H1 (cell line): ENCODE results near the gene CPED1. TPM values are rescaled to one million over a fixed set of nuclear protein-coding genes. Genes with fewer than 3 reads are reported as not detected.

ENCODE experiments used
- BCL11A ChIP-seq, 2 experiments: IDR thresholded peaks; one replicate each; pipeline ENCODE4 v1.6.1; 2011; ENCODE audit warnings: low read depth in 2 of 2, low read length in 2 of 2, mild to moderate bottlenecking in 2 of 2
- E2F6 ChIP-seq: IDR thresholded peaks from 2 replicates; pipeline ENCODE4 v1.6.1; 2012; ENCODE audit warnings: inconsistent platforms
- EP300 ChIP-seq, 2 experiments: IDR thresholded peaks; 1 replicate in 1 of 2; 2 replicates in 1 of 2; pipeline ENCODE4 v1.6.1; 2011 to 2012; ENCODE audit warnings: low read depth in 2 of 2, low read length in 2 of 2, mild to moderate bottlenecking in 2 of 2, borderline replicate concordance in 1 of 2, inconsistent platforms in 1 of 2, moderate library complexity in 1 of 2
- MAFK ChIP-seq: IDR thresholded peaks from 2 replicates; pipeline ENCODE4 v1.6.1; 2012; ENCODE audit warnings: low read depth, mild to moderate bottlenecking, improper control_type of control experiment, low read length
- RXRA ChIP-seq: IDR thresholded peaks from 2 replicates; pipeline ENCODE4 v1.6.1; 2011; ENCODE audit warnings: low read depth, mild to moderate bottlenecking, low read length, moderate library complexity; ENCODE audit not compliant: insufficient read depth
- polyA plus RNA-seq, 7 experiments: library from polyadenylated mRNA; depleted of rRNA in 3 of 7; stranded (reverse) in 5 of 7; unstranded in 2 of 7; fragments of >200 nt in 5 of 7; fragments of 200-250 nt in 2 of 7; gene quantifications; 1 replicate in 5 of 7; 2 replicates in 1 of 7; 4 replicates in 1 of 7; pipeline versions ENCODE4 v1.2.1 to v1.2.3, GENCODE V29; 2011 to 2013; ENCODE audit warnings: missing spikeins in 2 of 7, mixed read lengths in 2 of 7
- total RNA-seq: library from RNA; stranded (reverse); fragmentation: NEBNext Ultra II Directional; extraction: Animal tissue kit (Norgen Biotek cat#: 25700); gene quantifications from 2 replicates; pipeline ENCODE4 v1.2.1, GENCODE V29; 2021

The CPED1 gene
- total and polyA plus RNA-seq, 2 of the 8 experiments (the other 6 are each of a cell fraction or from before 2014, with no cell fraction given) = 0.08 to 0.39 TPM

GRCh38 chr7:121019018-121019417 is 30.5 kb downstream of the CPED1 start (continued):
- TF ChIP-seq MAFK = no peak
- no peak for TF ChIP-seq EP300 (IDR thresholded peaks at IDR 0.05; ENCODE audit: borderline replicate concordance in 1 of 2, low read depth in 2 of 2, low read length in 2 of 2)
- no peak for TF ChIP-seq E2F6
- TF ChIP-seq BCL11A (IDR thresholded peaks at IDR 0.05; ENCODE audit: low read depth in 2 of 2, low read length in 2 of 2) = no peak
- TF ChIP-seq RXRA = no peak
